Measurements from ENCODE around the gene LRRC26. TPM values are rescaled to one million over a fixed set of nuclear protein-coding genes. Genes with fewer than 3 reads are reported as not detected.

LRRC26 gene
- total RNA-seq, 1 experiment from 2014 or later, result 2.1 TPM

DNA sequence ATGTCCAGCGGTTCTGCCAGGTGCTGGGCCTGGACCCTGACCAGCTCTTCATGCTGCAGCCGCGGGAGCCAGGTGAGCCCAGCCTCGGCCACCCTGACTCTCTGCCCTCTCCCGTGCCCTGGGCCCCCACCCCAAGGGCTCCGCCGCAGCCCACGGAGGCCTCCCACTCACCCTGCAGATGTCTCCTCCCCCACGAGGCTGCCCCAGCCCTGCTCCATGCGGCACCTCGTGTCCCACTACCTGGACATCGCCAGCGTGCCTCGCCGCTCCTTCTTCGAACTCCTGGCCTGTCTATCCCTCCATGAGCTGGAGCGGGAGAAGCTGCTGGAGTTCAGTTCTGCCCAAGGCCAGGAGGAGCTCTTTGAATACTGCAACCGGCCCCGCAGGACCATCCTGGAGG is 44.8 kb upstream of the LRRC26 start:
- Mint-ChIP-seq H3K27me3 (ENCODE audit: low read depth) (no peaks in the 10 kb centered on the region), H3K27ac (no peak overlapping the region), H3K36me3 (0 out of 2 replicates have a peak, but pooled peaks cover 3% of the 10 kb centered on the region), H3K9me3 (no peaks in the 10 kb centered on the region), H3K4me1 (peaks cover 4% of the 10 kb centered on the region; the same call in 1 of the 2 replicates), H3K4me3 (no peak overlapping the region)
- DNase-seq (ENCODE audit: low spot score), result no peak
- TF ChIP-seq ESRRA (CRISPR knock-in tag; IDR thresholded peaks at IDR 0.05; ENCODE audit: borderline replicate concordance), result no peak
- TF ChIP-seq ZNF317 (CRISPR knock-in tag; IDR thresholded peaks at IDR 0.05; ENCODE audit: borderline replicate concordance, low read depth), result no peak
- ChIA-PET CTCF (interaction anchor here (1.0 to 2.8 kb wide), 6 partner anchors 13 to 39 kb away, joined by 3 to 10 read pairs (median 4); partner anchors contain the start of genes RNF224 and TPRN), POLR2A (no interaction called here)
- no peak for ATAC-seq

- TF ChIP-seq ZNF317 (CRISPR knock-in tag; IDR thresholded peaks at IDR 0.05; ENCODE audit: borderline replicate concordance, low read depth) (no peak), FOXJ3 (CRISPR knock-in tag; IDR thresholded peaks at IDR 0.05; ENCODE audit: borderline replicate concordance) (no peak), NFYB (CRISPR knock-in tag; conservative IDR thresholded peaks at IDR 0.05; ENCODE audit: low read depth) (0 out of 2 replicates have a peak, but pooled peaks have one; percentile 9), ZSCAN18 (CRISPR knock-in tag; IDR thresholded peaks at IDR 0.05) (no peak), TCF7 (CRISPR knock-in tag; IDR thresholded peaks at IDR 0.05; ENCODE audit: low read depth) (no peak), MAX (CRISPR knock-in tag; IDR thresholded peaks at IDR 0.05) (no peak), TP53 (CRISPR knock-in tag; IDR thresholded peaks at IDR 0.05) (no peak), NFE2L1 (CRISPR knock-in tag; IDR thresholded peaks at IDR 0.05) (no peak)
- Mint-ChIP-seq H3K27me3 (ENCODE audit: low read depth) (no peaks in the 10 kb centered on the region), H3K9me3 (no peaks in the 10 kb centered on the region), H3K36me3 (peaks cover 10% of the 10 kb centered on the region; the same call in 1 of the 2 replicates), H3K4me1 (peaks cover 4% of the 10 kb centered on the region; the same call in 1 of the 2 replicates), H3K27ac (no peak overlapping the region), H3K4me3 (no peak overlapping the region)
- ATAC-seq (no peak), DNase-seq (ENCODE audit: low spot score) (no peak)
- ChIA-PET POLR2A (interaction anchor here (1.7 kb wide), 1 partner anchor 13 kb away, joined by 7 read pairs; the partner anchor contains the start of gene TPRN), CTCF (interaction anchor here (0.6 to 2.8 kb wide), 12 partner anchors 9 to 64 kb away, joined by 3 to 10 read pairs (median 4); partner anchors contain the start of genes RNF208, RNF224 and TPRN)
Measured at GRCh38 chr9:137213160-137214060, 43.6 kb upstream of the LRRC26 start.

- Mint-ChIP-seq H3K4me1 (peaks cover 4% of the 10 kb centered on the region; the same call in 1 of the 2 replicates), H3K27ac (no peak overlapping the region), H3K27me3 (ENCODE audit: low read depth) (no peaks in the 10 kb centered on the region), H3K9me3 (no peaks in the 10 kb centered on the region), H3K4me3 (no peak overlapping the region), H3K36me3 (peaks cover 15% of the 10 kb centered on the region)
- ChIA-PET CTCF (interaction anchor here (1.0 to 2.8 kb wide), 4 partner anchors 10 to 36 kb away, joined by 3 to 10 read pairs (median 9); partner anchors contain the start of gene RNF208), POLR2A (interaction anchor here (1.7 kb wide), 1 partner anchor 12 kb away, joined by 7 read pairs; the partner anchor contains the start of gene TPRN)
- ATAC-seq (no peak), DNase-seq (ENCODE audit: low spot score) (no peak)
- TF ChIP-seq, protein P1, sequence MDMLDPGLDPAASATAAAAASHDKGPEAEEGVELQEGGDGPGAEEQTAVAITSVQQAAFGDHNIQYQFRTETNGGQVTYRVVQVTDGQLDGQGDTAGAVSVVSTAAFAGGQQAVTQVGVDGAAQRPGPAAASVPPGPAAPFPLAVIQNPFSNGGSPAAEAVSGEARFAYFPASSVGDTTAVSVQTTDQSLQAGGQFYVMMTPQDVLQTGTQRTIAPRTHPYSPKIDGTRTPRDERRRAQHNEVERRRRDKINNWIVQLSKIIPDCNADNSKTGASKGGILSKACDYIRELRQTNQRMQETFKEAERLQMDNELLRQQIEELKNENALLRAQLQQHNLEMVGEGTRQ (CRISPR knock-in tag; IDR thresholded peaks at IDR 0.05), result no peak
- TF ChIP-seq TEAD4 (CRISPR knock-in tag; IDR thresholded peaks at IDR 0.05) (no peak), USF1 (CRISPR knock-in tag; IDR thresholded peaks at IDR 0.05) (no peak), MLX (CRISPR knock-in tag; IDR thresholded peaks at IDR 0.05) (no peak), NR1H2 (CRISPR knock-in tag; IDR thresholded peaks at IDR 0.05) (no peak), EMX1 (CRISPR knock-in tag; IDR thresholded peaks at IDR 0.05) (no peak), ZNF121 (CRISPR knock-in tag; IDR thresholded peaks at IDR 0.05) (no peak), RELA (CRISPR knock-in tag; IDR thresholded peaks at IDR 0.05; ENCODE audit: borderline replicate concordance) (no peak), ETV6 (CRISPR knock-in tag; IDR thresholded peaks at IDR 0.05) (no peak), ZNF423 (CRISPR knock-in tag; IDR thresholded peaks at IDR 0.05) (no peak), GTF2I (CRISPR knock-in tag; conservative IDR thresholded peaks at IDR 0.05) (no peak)
- TF ChIP-seq, protein P2, sequence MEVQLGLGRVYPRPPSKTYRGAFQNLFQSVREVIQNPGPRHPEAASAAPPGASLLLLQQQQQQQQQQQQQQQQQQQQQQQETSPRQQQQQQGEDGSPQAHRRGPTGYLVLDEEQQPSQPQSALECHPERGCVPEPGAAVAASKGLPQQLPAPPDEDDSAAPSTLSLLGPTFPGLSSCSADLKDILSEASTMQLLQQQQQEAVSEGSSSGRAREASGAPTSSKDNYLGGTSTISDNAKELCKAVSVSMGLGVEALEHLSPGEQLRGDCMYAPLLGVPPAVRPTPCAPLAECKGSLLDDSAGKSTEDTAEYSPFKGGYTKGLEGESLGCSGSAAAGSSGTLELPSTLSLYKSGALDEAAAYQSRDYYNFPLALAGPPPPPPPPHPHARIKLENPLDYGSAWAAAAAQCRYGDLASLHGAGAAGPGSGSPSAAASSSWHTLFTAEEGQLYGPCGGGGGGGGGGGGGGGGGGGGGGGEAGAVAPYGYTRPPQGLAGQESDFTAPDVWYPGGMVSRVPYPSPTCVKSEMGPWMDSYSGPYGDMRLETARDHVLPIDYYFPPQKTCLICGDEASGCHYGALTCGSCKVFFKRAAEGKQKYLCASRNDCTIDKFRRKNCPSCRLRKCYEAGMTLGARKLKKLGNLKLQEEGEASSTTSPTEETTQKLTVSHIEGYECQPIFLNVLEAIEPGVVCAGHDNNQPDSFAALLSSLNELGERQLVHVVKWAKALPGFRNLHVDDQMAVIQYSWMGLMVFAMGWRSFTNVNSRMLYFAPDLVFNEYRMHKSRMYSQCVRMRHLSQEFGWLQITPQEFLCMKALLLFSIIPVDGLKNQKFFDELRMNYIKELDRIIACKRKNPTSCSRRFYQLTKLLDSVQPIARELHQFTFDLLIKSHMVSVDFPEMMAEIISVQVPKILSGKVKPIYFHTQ (CRISPR knock-in tag; IDR thresholded peaks at IDR 0.05), result no peak
- TF ChIP-seq, protein P3, sequence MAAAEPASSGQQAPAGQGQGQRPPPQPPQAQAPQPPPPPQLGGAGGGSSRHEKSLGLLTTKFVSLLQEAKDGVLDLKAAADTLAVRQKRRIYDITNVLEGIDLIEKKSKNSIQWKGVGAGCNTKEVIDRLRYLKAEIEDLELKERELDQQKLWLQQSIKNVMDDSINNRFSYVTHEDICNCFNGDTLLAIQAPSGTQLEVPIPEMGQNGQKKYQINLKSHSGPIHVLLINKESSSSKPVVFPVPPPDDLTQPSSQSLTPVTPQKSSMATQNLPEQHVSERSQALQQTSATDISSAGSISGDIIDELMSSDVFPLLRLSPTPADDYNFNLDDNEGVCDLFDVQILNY (CRISPR knock-in tag; IDR thresholded peaks at IDR 0.05), result no peak
Measured at GRCh38 chr9:137212520-137212919, 42.7 kb upstream of the LRRC26 start.
